Tibial artery (tissue), 4 donors: ENCODE data around the gene TM9SF1.

Source experiments
- DNase-seq, 2 donors: peaks; one replicate each; pipeline ENCODE4 v3.0.0-alpha.2; 2019
- H3K27ac ChIP-seq, 2 donors: fragments of 200-600 bp; sonication (generic) in 1 of 2; 1 replicate in 1 of 2; 2 replicates in 1 of 2; pipeline ENCODE4 v1.5.1; 2018 to 2019; ENCODE audit warnings: mild to moderate bottlenecking in 1 of 2
- H3K27me3 ChIP-seq, 2 donors: fragments of 200-600 bp; sonication (generic) in 1 of 2; one replicate each; pipeline versions ENCODE4 v1.5.1 to v1.6.0; 2016 to 2019
- H3K36me3 ChIP-seq, 3 donors: fragments of 200-600 bp; sonication (generic) in 2 of 3; one replicate each; pipeline ENCODE4 v1.5.1; 2016 to 2019; ENCODE audit warnings: mild to moderate bottlenecking in 2 of 3
- H3K4me1 ChIP-seq, 4 donors: fragments of 200-600 bp; sonication (generic) in 2 of 4; 1 replicate in 3 of 4; 2 replicates in 1 of 4; pipeline ENCODE4 v1.5.1; 2016 to 2019
- H3K4me3 ChIP-seq, 2 donors: fragments of 200-600 bp; sonication (generic) in 1 of 2; 1 replicate in 1 of 2; 2 replicates in 1 of 2; pipeline ENCODE4 v1.5.1; 2018 to 2019; ENCODE audit warnings: mild to moderate bottlenecking in 2 of 2
- H3K9me3 ChIP-seq, 3 donors: fragments of 200-600 bp; sonication (generic) in 1 of 3; one replicate each; pipeline ENCODE4 v1.5.1; 2016 to 2019
- CTCF ChIP-seq, 2 experiments: fragments of 200-600 bp in 1 of 2; fragments of 450-650 bp in 1 of 2; IDR thresholded peaks; one replicate each; pipeline ENCODE4 v1.5.1; 2017 to 2019; ENCODE audit warnings: antibody characterized with exemption in 2 of 2, mild to moderate bottlenecking in 1 of 2, moderate library complexity in 1 of 2
- intact Hi-C: fragments of 100-400 bp; cut with DNase I; formaldehyde crosslinking; loops from one replicate; pipeline ENCODE4 v1.15.0; 2023; ENCODE audit warnings: low total_unique reads

The TM9SF1 gene

GRCh38 chr14:24195186-24196070 is at the start of gene TM9SF1:
Gene TM9SF1 (minus strand): TSS chr14:24195441. CDS start chr14:24195019, 422 bp downstream.
- DNase-seq: peak; percentile 85 to 93
- peaks cover 0 to 30% (median 26%) of the 10 kb centered on the region in 4 donors for H3K4me1 ChIP-seq
- intact Hi-C loops: no loop called here
- peak within 1 kb of the TSS; percentile 94 to 98 for H3K27ac ChIP-seq
- H3K4me3 ChIP-seq: peak within 1 kb of the TSS; percentile 79 to 84
- H3K36me3 ChIP-seq: peaks cover 12 to 25% (median 17%) of the 10 kb centered on the region in 3 donors
- H3K27me3 ChIP-seq: no peaks in the 10 kb centered on the region
- no peak for TF ChIP-seq CTCF (IDR thresholded peaks at IDR 0.05)
- H3K9me3 ChIP-seq: no peaks in the 10 kb centered on the region

- H3K4me3 ChIP-seq: peak overlapping the region; percentile 68 to 90
- no peaks in the 10 kb centered on the region for H3K27me3 ChIP-seq
- H3K9me3 ChIP-seq: no peaks in the 10 kb centered on the region
- peaks cover 18 to 29% (median 27%) of the 10 kb centered on the region in 3 donors for H3K36me3 ChIP-seq
- intact Hi-C loops: loop anchor here (5.0 to 10.0 kb wide), 3 partner anchors 54 to 191 kb away; partner anchors contain the start of genes DHRS1 and NOP9
- TF ChIP-seq CTCF (IDR thresholded peaks at IDR 0.05): no peak
- H3K27ac ChIP-seq: peak overlapping the region; percentile 92 to 93
- peaks cover 0 to 43% (median 33%) of the 10 kb centered on the region in 4 donors for H3K4me1 ChIP-seq
- DNase-seq: no peak
These were observed 48.1 kb upstream of the TM9SF1 start for GRCh38 chr14:24243336-24243836.

- peaks cover 0 to 45% (median 33%) of the 10 kb centered on the region in 4 donors for H3K4me1 ChIP-seq
- H3K27me3 ChIP-seq: no peaks in the 10 kb centered on the region
- no peaks in the 10 kb centered on the region for H3K9me3 ChIP-seq
- peaks cover 33 to 43% (median 42%) of the 10 kb centered on the region in 3 donors for H3K36me3 ChIP-seq
- intact Hi-C loops: loop anchor here (5.0 to 10.0 kb wide), 3 partner anchors 55 to 193 kb away; partner anchors contain the start of genes DHRS1 and NOP9
- peak overlapping the region; percentile 92 to 93 for H3K27ac ChIP-seq
- peak; percentile 54 to 66 for TF ChIP-seq CTCF (IDR thresholded peaks at IDR 0.05)
- DNase-seq: peak; percentile 73 to 90
- H3K4me3 ChIP-seq: peak overlapping the region; percentile 68 to 90
These were observed 46.7 kb upstream of the TM9SF1 start for GRCh38 chr14:24241829-24242443.

GRCh38 chr14:24240110-24240918 is 45.1 kb upstream of the TM9SF1 start:
- Histone ChIP-seq H3K27ac (peak overlapping the region; percentile 92 to 93), H3K9me3 (no peaks in the 10 kb centered on the region), H3K4me1 (peaks cover 0 to 45% (median 33%) of the 10 kb centered on the region in 4 donors), H3K27me3 (no peaks in the 10 kb centered on the region), H3K36me3 (peaks cover 45 to 59% (median 57%) of the 10 kb centered on the region in 3 donors), H3K4me3 (peak overlapping the region in 1 of 2 donors; percentile 90)
- intact Hi-C loops: loop anchor here (5.0 to 10.0 kb wide), 3 partner anchors 57 to 194 kb away; partner anchors contain the start of genes DHRS1 and NOP9
- no peak for TF ChIP-seq CTCF (IDR thresholded peaks at IDR 0.05)
- DNase-seq: peak in 1 of 2 donors; percentile 56
